Endothelial cell of umbilical vein (primary cell): Measurements from ENCODE around the gene LHPP. TPM values are rescaled to one million over a fixed set of nuclear protein-coding genes. Genes with fewer than 3 reads are reported as not detected.

ENCODE experiments used
- BruUV-seq: library from RNA; stranded (reverse); fragments of 400-500 nt; replicated peaks from 2 replicates; lab custom pipeline; 2021; lab: Mats Ljungman, UMichigan
- CTCF ChIA-PET: fragments of 300-600, 350-600 bp; sonication (Branson Sonifier 250); formaldehyde crosslinking; loops from one replicate; lab custom pipeline; 2021; ENCODE audit warnings: antibody characterized with exemption, inconsistent platforms; lab: Charles Lee
- POLR2A ChIA-PET: fragments of 300-600, 350-600 bp; sonication (Branson Sonifier 250); formaldehyde crosslinking; loops from one replicate; lab custom pipeline; 2021; ENCODE audit warnings: antibody characterized with exemption, inconsistent platforms; lab: Charles Lee
- DNase-seq: peaks from one replicate; pipeline ENCODE4 v3.0.0-alpha.2; 2011; ENCODE audit warnings: low read depth, low spot score
- FAIRE-seq: peaks from 2 replicates; lab custom pipeline; 2011; peaks lifted over from hg19 to GRCh38; lab: Jason Lieb, UNC
- H2AFZ ChIP-seq: 2 replicates; pipeline ENCODE4 v1.6.0; 2012; ENCODE audit warnings: low read depth, low read length, control low read depth, inconsistent platforms
- H3K27ac ChIP-seq: 2 replicates; pipeline ENCODE4 v1.5.1; 2011; ENCODE audit warnings: low read depth, mild to moderate bottlenecking, control low read depth, low read length, moderate library complexity; ENCODE audit not compliant: insufficient read depth
- H3K27me3 ChIP-seq, 2 experiments: 2 replicates each; pipeline versions ENCODE4 v1.6.0 to v1.6.1; 2011; ENCODE audit warnings: low read length in 2 of 2, mixed read lengths in 1 of 2; ENCODE audit not compliant: control insufficient read depth in 2 of 2, insufficient read depth in 2 of 2
- H3K36me3 ChIP-seq, 2 experiments: 2 replicates in 1 of 2; 3 replicates in 1 of 2; pipeline ENCODE4 v1.5.1; 2011; ENCODE audit warnings: low read length in 2 of 2, mild to moderate bottlenecking in 1 of 2, moderate library complexity in 1 of 2; ENCODE audit not compliant: control insufficient read depth in 2 of 2, insufficient read depth in 2 of 2; ENCODE audit errors: extremely low read depth in 1 of 2
- H3K4me1 ChIP-seq: 3 replicates; pipeline ENCODE4 v1.5.1; 2011; ENCODE audit warnings: mild to moderate bottlenecking, low read length; ENCODE audit not compliant: control insufficient read depth, insufficient read depth; ENCODE audit errors: extremely low read depth
- H3K4me2 ChIP-seq: 2 replicates; pipeline ENCODE4 v1.6.1; 2011; ENCODE audit warnings: low read length, control low read depth, mixed read lengths; ENCODE audit not compliant: insufficient read depth
- H3K4me3 ChIP-seq, 3 experiments: fragments of 200-600 bp in 1 of 3; sonication (generic), shearing (Covaris generic) in 1 of 3; replicated peaks in 1 of 3; 2 replicates each; pipeline ENCODE4 v1.5.1; 2011 to 2016; ENCODE audit warnings: control low read depth in 3 of 3, low read length in 3 of 3, mild to moderate bottlenecking in 2 of 3, inconsistent platforms in 1 of 3, low read depth in 1 of 3, moderate library complexity in 1 of 3; ENCODE audit not compliant: insufficient read depth in 1 of 3
- H3K79me2 ChIP-seq: 2 replicates; pipeline ENCODE4 v1.6.0; 2012; ENCODE audit warnings: low read length, inconsistent platforms; ENCODE audit not compliant: control insufficient read depth, insufficient read depth
- H3K9ac ChIP-seq: replicated peaks from 2 replicates; pipeline ENCODE3; 2011; ENCODE audit warnings: low read length, control low read depth; ENCODE audit not compliant: insufficient read depth; ENCODE audit errors: extremely low read depth
- H3K9me1 ChIP-seq: replicated peaks from 3 replicates; pipeline ENCODE4 v1.6.0; 2011; ENCODE audit warnings: mild to moderate bottlenecking, low read length; ENCODE audit not compliant: control insufficient read depth, insufficient read depth; ENCODE audit errors: extremely low read depth
- H3K9me3 ChIP-seq: replicated peaks from 2 replicates; pipeline ENCODE4 v1.5.1; 2012; ENCODE audit warnings: low read length, inconsistent platforms; ENCODE audit not compliant: control insufficient read depth, insufficient read depth
- H4K20me1 ChIP-seq: replicated peaks from 2 replicates; pipeline ENCODE3; 2011; ENCODE audit warnings: mild to moderate bottlenecking, low read length; ENCODE audit not compliant: control insufficient read depth, insufficient read depth; ENCODE audit errors: extremely low read depth
- CTCF ChIP-seq, 2 donors: IDR thresholded peaks; 1 replicate in 1 of 2; 2 replicates in 1 of 2; pipeline ENCODE4 v1.5.1; 2011; ENCODE audit warnings: low read length in 2 of 2, mild to moderate bottlenecking in 2 of 2, moderate library complexity in 2 of 2, control low read depth in 1 of 2, inconsistent platforms in 1 of 2, low read depth in 1 of 2; ENCODE audit not compliant: insufficient read depth in 1 of 2; ENCODE audit errors: extremely low read depth in 1 of 2
- EZH2 ChIP-seq: IDR thresholded peaks from 2 replicates; pipeline ENCODE4 v1.6.1; 2012; ENCODE audit warnings: borderline replicate concordance, low read depth, mild to moderate bottlenecking, moderate library complexity, low read length, inconsistent platforms; ENCODE audit not compliant: severe bottlenecking
- FOS ChIP-seq: IDR thresholded peaks from 2 replicates; pipeline ENCODE4 v1.6.1; 2011; ENCODE audit warnings: mild to moderate bottlenecking, low read length, moderate library complexity, borderline replicate concordance; ENCODE audit not compliant: insufficient read depth
- GATA2 ChIP-seq: IDR thresholded peaks from 2 replicates; pipeline ENCODE4 v1.7.0; 2011; ENCODE audit warnings: low read depth, mild to moderate bottlenecking, moderate library complexity, mixed read lengths, low read length; ENCODE audit not compliant: insufficient read length, insufficient read depth
- JUN ChIP-seq: IDR thresholded peaks from 2 replicates; pipeline ENCODE4 v1.6.1; 2011; ENCODE audit warnings: borderline replicate concordance, low read depth; ENCODE audit not compliant: insufficient read length, insufficient read depth
- MAX ChIP-seq: IDR thresholded peaks from 2 replicates; pipeline ENCODE4 v1.6.1; 2011; ENCODE audit not compliant: insufficient read depth, insufficient read length
- MYC ChIP-seq: IDR thresholded peaks from one replicate; pipeline ENCODE4 v1.6.1; 2011; ENCODE audit warnings: mild to moderate bottlenecking, low read depth, low read length
- POLR2A ChIP-seq: IDR thresholded peaks from 2 replicates; pipeline ENCODE4 v1.6.1; 2012; ENCODE audit warnings: low read depth, mild to moderate bottlenecking, control low read depth, low read length
- POLR2AphosphoS5 ChIP-seq: IDR thresholded peaks from 2 replicates; pipeline ENCODE4 v1.6.1; 2012; ENCODE audit warnings: low read depth, mild to moderate bottlenecking, control low read depth, low read length, moderate library complexity; ENCODE audit not compliant: insufficient read depth
- dilution Hi-C: fragments of 300-500 bp; cut with MboI; formaldehyde crosslinking; loops from one replicate; pipeline ENCODE4 v1.15.0; 2019; ENCODE audit warnings: low sequenced_read_pairs; ENCODE audit not compliant: extremely low pct_ligation_motif_present
- intact Hi-C: fragments of 100-400 bp; cut with micrococcal nuclease; formaldehyde crosslinking; loops from one replicate; pipeline ENCODE4 v1.10.0; 2022
- polyA plus RNA-seq, 4 experiments: library from polyadenylated mRNA; depleted of rRNA in 3 of 4; stranded (reverse) in 3 of 4; unstranded in 1 of 4; fragments of >200 nt; gene quantifications; 2 replicates each; pipeline versions ENCODE4 v1.2.1 to v1.2.3, GENCODE V29; 2011 to 2012; ENCODE audit warnings: missing spikeins in 1 of 4
- total RNA-seq: library from RNA; stranded (reverse); gene quantifications from 2 replicates; pipeline ENCODE4 v1.2.3, GENCODE V29; 2021

Gene LHPP
- total and polyA plus RNA-seq, 2 donors (not counting 3 experiments of a cell fraction or from before 2014, with no cell fraction given), result 5.8 to 11.2 TPM

- no peak overlapping the region for H3K4me2 ChIP-seq
- H2AFZ ChIP-seq, result no peak overlapping the region
- no peak overlapping the region for H3K27ac ChIP-seq
- intact Hi-C loops, result no loop called here
- ChIA-PET POLR2A (no interaction called here), CTCF (interaction anchor here (1.2 kb wide), 1 partner anchor 183 kb away, joined by 4 read pairs; no protein-coding TSS in a partner anchor)
- H3K9ac ChIP-seq, result no peak overlapping the region
- DNase-seq (no peak), FAIRE-seq (no peak)
- H3K9me1 ChIP-seq, result no peaks in the 10 kb centered on the region
- H3K36me3 ChIP-seq, result no peaks in the 10 kb centered on the region
- H3K79me2 ChIP-seq, result no peaks in the 10 kb centered on the region
- dilution Hi-C loops, result no loop called here
- no peak for TF ChIP-seq FOS
- no peak for TF ChIP-seq JUN
- TF ChIP-seq EZH2, result no peak
- TF ChIP-seq MAX, result no peak
- no peak for TF ChIP-seq POLR2A
- TF ChIP-seq POLR2AphosphoS5, result no peak
- TF ChIP-seq CTCF (IDR thresholded peaks at IDR 0.05; ENCODE audit: extremely low read depth in 1 of 2, insufficient read depth in 1 of 2, low read depth in 1 of 2, low read length in 2 of 2), result no peak
- TF ChIP-seq MYC, result no peak
- no peak for TF ChIP-seq GATA2
- no peaks in the 10 kb centered on the region for H3K9me3 ChIP-seq
- no TSS peak for BruUV-seq
- H3K27me3 ChIP-seq, result peaks cover 14 to 17% of the 10 kb centered on the region in 2 experiments
- H3K4me1 ChIP-seq, result no peaks in the 10 kb centered on the region
- no peaks in the 10 kb centered on the region for H4K20me1 ChIP-seq
- no peak overlapping the region for H3K4me3 ChIP-seq
Measured at GRCh38 chr10:124557648-124558338, 96.2 kb downstream of the LHPP start.
